ENCODE measurements around the gene VKORC1.

Gene VKORC1

DNA sequence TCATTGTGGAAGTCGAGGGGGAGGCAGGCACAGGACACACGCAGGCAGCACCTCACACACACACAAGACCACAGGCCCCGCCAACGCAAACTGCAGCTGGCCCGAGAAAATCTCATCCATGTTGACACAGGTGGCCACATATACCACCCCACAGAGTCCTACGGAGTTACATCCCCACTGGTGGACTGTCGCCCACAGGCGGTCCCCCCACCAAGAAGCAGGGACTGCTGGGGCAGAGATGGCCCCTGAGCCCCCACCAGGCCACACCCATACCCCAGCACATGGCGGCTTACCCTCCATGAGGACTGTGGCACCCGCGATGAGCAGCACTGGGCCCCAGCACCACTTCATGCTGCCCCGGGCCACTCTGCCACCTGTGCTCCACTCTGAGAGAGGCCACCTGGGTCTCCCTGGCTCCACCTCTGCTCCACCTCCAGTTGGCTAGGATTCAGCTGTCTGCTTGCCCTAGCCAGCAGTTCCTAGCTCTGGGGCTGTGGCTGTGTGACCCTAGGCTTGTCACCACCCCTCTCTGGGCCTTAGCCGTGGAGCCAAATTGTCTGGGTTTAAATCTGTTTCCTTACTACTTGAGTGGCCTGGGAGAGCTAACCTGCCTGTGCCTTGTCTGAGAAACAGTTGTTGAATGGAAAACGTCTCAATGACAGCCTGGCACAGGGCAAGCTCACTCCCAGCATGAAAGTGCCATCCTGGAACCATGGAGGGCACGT, 6.0 kb downstream of the VKORC1 start, which contains the start of gene PRSS53:
Gene PRSS53, minus strand, starts transcription at position 485 of the 725 bp plus-strand sequence. Its CDS starts 134 bp downstream, at position 351.
- no peak for ATAC-seq
- TF ChIP-seq CSDC2 (CRISPR knock-in tag; IDR thresholded peaks at IDR 0.05): no peak
- TF ChIP-seq ESRRG (CRISPR knock-in tag; IDR thresholded peaks at IDR 0.05): no peak
- no peak for TF ChIP-seq SNAI2 (CRISPR knock-in tag; IDR thresholded peaks at IDR 0.05)
- no peak for TF ChIP-seq GLIS3 (CRISPR knock-in tag; IDR thresholded peaks at IDR 0.05)
- no peak for TF ChIP-seq PPARA (CRISPR knock-in tag; IDR thresholded peaks at IDR 0.05; ENCODE audit: borderline replicate concordance)
- TF ChIP-seq, protein P1, sequence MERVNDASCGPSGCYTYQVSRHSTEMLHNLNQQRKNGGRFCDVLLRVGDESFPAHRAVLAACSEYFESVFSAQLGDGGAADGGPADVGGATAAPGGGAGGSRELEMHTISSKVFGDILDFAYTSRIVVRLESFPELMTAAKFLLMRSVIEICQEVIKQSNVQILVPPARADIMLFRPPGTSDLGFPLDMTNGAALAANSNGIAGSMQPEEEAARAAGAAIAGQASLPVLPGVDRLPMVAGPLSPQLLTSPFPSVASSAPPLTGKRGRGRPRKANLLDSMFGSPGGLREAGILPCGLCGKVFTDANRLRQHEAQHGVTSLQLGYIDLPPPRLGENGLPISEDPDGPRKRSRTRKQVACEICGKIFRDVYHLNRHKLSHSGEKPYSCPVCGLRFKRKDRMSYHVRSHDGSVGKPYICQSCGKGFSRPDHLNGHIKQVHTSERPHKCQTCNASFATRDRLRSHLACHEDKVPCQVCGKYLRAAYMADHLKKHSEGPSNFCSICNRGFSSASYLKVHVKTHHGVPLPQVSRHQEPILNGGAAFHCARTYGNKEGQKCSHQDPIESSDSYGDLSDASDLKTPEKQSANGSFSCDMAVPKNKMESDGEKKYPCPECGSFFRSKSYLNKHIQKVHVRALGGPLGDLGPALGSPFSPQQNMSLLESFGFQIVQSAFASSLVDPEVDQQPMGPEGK (CRISPR knock-in tag; IDR thresholded peaks at IDR 0.05; ENCODE audit: borderline replicate concordance): no peak
- no peak for TF ChIP-seq ZNF8 (CRISPR knock-in tag; IDR thresholded peaks at IDR 0.05)
- TF ChIP-seq ZC3H10 (CRISPR knock-in tag; IDR thresholded peaks at IDR 0.05): no peak
- TF ChIP-seq CSRNP3 (CRISPR knock-in tag; IDR thresholded peaks at IDR 0.05): no peak
- TF ChIP-seq RARB (CRISPR knock-in tag; IDR thresholded peaks at IDR 0.05): no peak
- TF ChIP-seq ZNF565 (CRISPR knock-in tag; conservative IDR thresholded peaks at IDR 0.05; ENCODE audit: low read depth): no peak
- no peak for TF ChIP-seq POU6F1 (CRISPR knock-in tag; IDR thresholded peaks at IDR 0.05; ENCODE audit: borderline replicate concordance, low read depth)
- no peak for TF ChIP-seq OSR1 (CRISPR knock-in tag; IDR thresholded peaks at IDR 0.05)
- no peak for TF ChIP-seq ZNF70 (CRISPR knock-in tag; IDR thresholded peaks at IDR 0.05)
- no peak for TF ChIP-seq ARNTL (CRISPR knock-in tag; IDR thresholded peaks at IDR 0.05; ENCODE audit: borderline replicate concordance, low read depth)
- no peak for TF ChIP-seq TSHZ2 (CRISPR knock-in tag; IDR thresholded peaks at IDR 0.05)
- TF ChIP-seq, protein P2, sequence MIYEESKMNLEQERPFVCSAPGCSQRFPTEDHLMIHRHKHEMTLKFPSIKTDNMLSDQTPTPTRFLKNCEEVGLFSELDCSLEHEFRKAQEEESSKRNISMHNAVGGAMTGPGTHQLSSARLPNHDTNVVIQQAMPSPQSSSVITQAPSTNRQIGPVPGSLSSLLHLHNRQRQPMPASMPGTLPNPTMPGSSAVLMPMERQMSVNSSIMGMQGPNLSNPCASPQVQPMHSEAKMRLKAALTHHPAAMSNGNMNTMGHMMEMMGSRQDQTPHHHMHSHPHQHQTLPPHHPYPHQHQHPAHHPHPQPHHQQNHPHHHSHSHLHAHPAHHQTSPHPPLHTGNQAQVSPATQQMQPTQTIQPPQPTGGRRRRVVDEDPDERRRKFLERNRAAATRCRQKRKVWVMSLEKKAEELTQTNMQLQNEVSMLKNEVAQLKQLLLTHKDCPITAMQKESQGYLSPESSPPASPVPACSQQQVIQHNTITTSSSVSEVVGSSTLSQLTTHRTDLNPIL (CRISPR knock-in tag; IDR thresholded peaks at IDR 0.05; ENCODE audit: low read depth): no peak
- no peak for TF ChIP-seq ZFP30 (CRISPR knock-in tag; IDR thresholded peaks at IDR 0.05)

DNA sequence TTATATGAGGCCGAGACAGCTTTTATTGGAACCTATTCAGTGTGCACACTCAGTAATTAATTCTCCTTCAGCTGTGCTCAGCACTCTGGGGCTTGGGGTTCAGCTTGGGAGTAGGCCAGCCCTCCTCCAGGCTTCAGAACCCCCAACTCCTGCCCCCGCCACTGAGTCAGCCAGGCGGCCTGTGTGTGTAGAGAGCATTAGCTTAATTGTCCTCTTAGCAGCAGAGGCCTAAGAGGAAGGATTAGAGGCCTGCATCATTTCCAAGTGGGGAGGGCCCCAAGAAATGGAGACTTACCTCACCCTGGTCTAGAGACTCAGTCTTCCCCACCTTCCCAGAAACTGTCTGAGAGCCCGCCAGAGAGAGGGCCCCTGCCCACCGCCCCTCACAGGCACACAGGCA, 6.6 kb downstream of the VKORC1 start:
- no peak for TF ChIP-seq SNAI2 (CRISPR knock-in tag; IDR thresholded peaks at IDR 0.05)
- no peak for TF ChIP-seq TCF4 (CRISPR knock-in tag; IDR thresholded peaks at IDR 0.05; ENCODE audit: borderline replicate concordance)
- no peak for TF ChIP-seq TOX (CRISPR knock-in tag; IDR thresholded peaks at IDR 0.05; ENCODE audit: borderline replicate concordance)
- no peak for TF ChIP-seq GLIS3 (CRISPR knock-in tag; IDR thresholded peaks at IDR 0.05)
- TF ChIP-seq ESRRG (CRISPR knock-in tag; IDR thresholded peaks at IDR 0.05): no peak
- TF ChIP-seq ISL1 (CRISPR knock-in tag; IDR thresholded peaks at IDR 0.05): no peak
- TF ChIP-seq, protein P2 (CRISPR knock-in tag; IDR thresholded peaks at IDR 0.05; ENCODE audit: low read depth): no peak
- TF ChIP-seq CSRNP3 (CRISPR knock-in tag; IDR thresholded peaks at IDR 0.05): no peak
- TF ChIP-seq OSR1 (CRISPR knock-in tag; IDR thresholded peaks at IDR 0.05): no peak
- TF ChIP-seq ZFP30 (CRISPR knock-in tag; IDR thresholded peaks at IDR 0.05): no peak
- TF ChIP-seq ZFP3 (CRISPR knock-in tag; IDR thresholded peaks at IDR 0.05): no peak
- TF ChIP-seq RARB (CRISPR knock-in tag; IDR thresholded peaks at IDR 0.05): no peak
- no peak for TF ChIP-seq ZC3H10 (CRISPR knock-in tag; IDR thresholded peaks at IDR 0.05)
- no peak for TF ChIP-seq ZNF70 (CRISPR knock-in tag; IDR thresholded peaks at IDR 0.05)
- TF ChIP-seq, protein P1 (CRISPR knock-in tag; IDR thresholded peaks at IDR 0.05; ENCODE audit: borderline replicate concordance): no peak
- ATAC-seq: no peak

All from SK-N-SH treated with all-trans-retinoic acid at 6 μM for 48 hours (cell line).